H1 (cell line): ENCODE data around the gene ESYT1. TPM values are rescaled to one million over a fixed set of nuclear protein-coding genes. Genes with fewer than 3 reads are reported as not detected.

ENCODE experiments used
- ATF2 ChIP-seq: IDR thresholded peaks from 2 replicates; pipeline ENCODE4 v1.6.1; 2012; ENCODE audit warnings: low read length, inconsistent platforms
- CHD7 ChIP-seq: fragments of 300-600 bp; sonication (generic); IDR thresholded peaks from 2 replicates; pipeline ENCODE4 v1.7.1; 2012; ENCODE audit warnings: low read length, moderate library complexity, mild to moderate bottlenecking, inconsistent platforms; ENCODE audit not compliant: insufficient replicate concordance
- JUND ChIP-seq: IDR thresholded peaks from 2 replicates; pipeline ENCODE4 v1.6.1; 2011; ENCODE audit warnings: mild to moderate bottlenecking, improper control_type of control experiment, low read length
- KDM1A ChIP-seq: fragments of 200-600, 300-600 bp; sonication (generic); IDR thresholded peaks from 2 replicates; pipeline ENCODE4 v1.7.1; 2016; ENCODE audit warnings: mild to moderate bottlenecking, low read length, borderline replicate concordance
- KDM4A ChIP-seq: IDR thresholded peaks from one replicate; pipeline ENCODE4 v1.7.1; 2012; ENCODE audit warnings: low read depth, mild to moderate bottlenecking, moderate library complexity, low read length, inconsistent platforms; ENCODE audit not compliant: severe bottlenecking
- SIN3A ChIP-seq, 2 experiments: IDR thresholded peaks in 1 of 2; conservative IDR thresholded peaks in 1 of 2; 2 replicates each; pipeline ENCODE4 v1.6.1; 2011 to 2012; ENCODE audit warnings: low read length in 2 of 2, improper control_type of control experiment in 1 of 2, low read depth in 1 of 2, mild to moderate bottlenecking in 1 of 2
- TBP ChIP-seq: IDR thresholded peaks from 2 replicates; pipeline ENCODE4 v1.6.1; 2011; ENCODE audit warnings: low read depth, low read length, improper control_type of control experiment
- ZNF274 ChIP-seq: IDR thresholded peaks from 2 replicates; pipeline ENCODE4 v1.7.0; 2012; ENCODE audit warnings: low read length, borderline replicate concordance; ENCODE audit errors: extremely low read depth
- polyA plus RNA-seq, 7 experiments: library from polyadenylated mRNA; depleted of rRNA in 3 of 7; stranded (reverse) in 5 of 7; unstranded in 2 of 7; fragments of >200 nt in 5 of 7; fragments of 200-250 nt in 2 of 7; gene quantifications; 1 replicate in 5 of 7; 2 replicates in 1 of 7; 4 replicates in 1 of 7; pipeline versions ENCODE4 v1.2.1 to v1.2.3, GENCODE V29; 2011 to 2013; ENCODE audit warnings: missing spikeins in 2 of 7, mixed read lengths in 2 of 7
- total RNA-seq: library from RNA; stranded (reverse); fragmentation: NEBNext Ultra II Directional; extraction: Animal tissue kit (Norgen Biotek cat#: 25700); gene quantifications from 2 replicates; pipeline ENCODE4 v1.2.1, GENCODE V29; 2021

Gene ESYT1
- total and polyA plus RNA-seq, 2 of the 8 experiments (the other 6 are each of a cell fraction or from before 2014, with no cell fraction given): 86.9 to 165 TPM

- TF ChIP-seq CHD7 (no peak), TBP (no peak), KDM1A (no peak), KDM4A (no peak), JUND (no peak), ATF2 (no peak), ZNF274 (no peak), SIN3A (conservative IDR thresholded peaks at IDR 0.05 in 1 of 2, IDR thresholded peaks at IDR 0.05 in 1 of 2; ENCODE audit: low read depth in 1 of 2, low read length in 2 of 2) (no peak)
Observed at GRCh38 chr12:56105609-56105902, 22.5 kb upstream of the ESYT1 start (continued).
